HEK293 (cell line): Measurements from ENCODE around the gene ZNF124.
"Not testable (repeated sequence)": the region's sequence is repeated elsewhere in the genome, so short reads cannot be mapped to it uniquely, and the experiment has no call there.

ENCODE experiments used
- SP2 ChIP-seq: fragments of 450-650 bp; formaldehyde crosslinking; IDR thresholded peaks from 2 replicates; pipeline ENCODE4 v1.5.1; 2016; ENCODE audit warnings: missing biosample characterization, missing genetic modification characterization
- ZFHX2 ChIP-seq: fragments of 450-650 bp; formaldehyde crosslinking; conservative IDR thresholded peaks from 2 replicates; pipeline ENCODE4 v1.5.1; 2016; ENCODE audit warnings: missing biosample characterization, missing genetic modification characterization
- ZNF169 ChIP-seq: fragments of 450-650 bp; formaldehyde crosslinking; IDR thresholded peaks from 2 replicates; pipeline ENCODE4 v1.5.1; 2016; ENCODE audit warnings: missing biosample characterization, missing genetic modification characterization
- TF ChIP-seq, protein P1 (sequence below): fragments of 450-650 bp; formaldehyde crosslinking; IDR thresholded peaks from 2 replicates; pipeline ENCODE4 v1.5.1; 2016; ENCODE audit warnings: missing biosample characterization, missing genetic modification characterization

DNA sequence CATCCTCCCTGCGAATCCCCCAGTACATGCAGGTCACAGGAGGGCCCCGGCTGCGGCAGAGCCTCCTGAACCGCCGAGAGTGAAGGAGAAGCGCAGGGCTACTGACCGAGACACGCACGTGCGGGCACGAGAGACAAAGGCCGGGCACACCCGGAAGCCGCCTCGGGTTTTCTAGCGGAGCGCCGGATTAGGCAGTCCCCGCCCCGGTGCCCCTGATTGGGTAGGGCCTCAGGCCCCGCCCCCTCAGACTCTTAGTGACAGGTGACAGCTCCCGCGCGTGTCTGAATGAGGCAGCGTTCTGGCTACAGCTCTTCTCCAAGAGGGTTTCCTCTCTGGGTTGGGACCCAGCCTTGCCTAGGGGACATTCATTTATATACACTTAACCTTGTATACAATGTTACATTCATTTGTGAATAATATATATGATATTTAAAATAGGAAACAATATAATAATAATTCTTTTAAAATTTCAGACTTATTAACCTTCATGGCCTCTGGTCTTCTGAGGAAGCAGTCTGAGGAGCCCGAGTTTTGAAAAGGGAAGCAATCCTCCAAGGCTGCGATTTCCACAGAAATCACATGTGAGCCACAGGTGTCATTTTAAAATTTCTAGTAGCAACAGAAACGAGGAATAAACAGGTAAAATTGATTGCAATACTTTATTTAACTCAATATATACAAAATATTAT, at the start of gene ZNF124:
- TF ChIP-seq, protein P1, sequence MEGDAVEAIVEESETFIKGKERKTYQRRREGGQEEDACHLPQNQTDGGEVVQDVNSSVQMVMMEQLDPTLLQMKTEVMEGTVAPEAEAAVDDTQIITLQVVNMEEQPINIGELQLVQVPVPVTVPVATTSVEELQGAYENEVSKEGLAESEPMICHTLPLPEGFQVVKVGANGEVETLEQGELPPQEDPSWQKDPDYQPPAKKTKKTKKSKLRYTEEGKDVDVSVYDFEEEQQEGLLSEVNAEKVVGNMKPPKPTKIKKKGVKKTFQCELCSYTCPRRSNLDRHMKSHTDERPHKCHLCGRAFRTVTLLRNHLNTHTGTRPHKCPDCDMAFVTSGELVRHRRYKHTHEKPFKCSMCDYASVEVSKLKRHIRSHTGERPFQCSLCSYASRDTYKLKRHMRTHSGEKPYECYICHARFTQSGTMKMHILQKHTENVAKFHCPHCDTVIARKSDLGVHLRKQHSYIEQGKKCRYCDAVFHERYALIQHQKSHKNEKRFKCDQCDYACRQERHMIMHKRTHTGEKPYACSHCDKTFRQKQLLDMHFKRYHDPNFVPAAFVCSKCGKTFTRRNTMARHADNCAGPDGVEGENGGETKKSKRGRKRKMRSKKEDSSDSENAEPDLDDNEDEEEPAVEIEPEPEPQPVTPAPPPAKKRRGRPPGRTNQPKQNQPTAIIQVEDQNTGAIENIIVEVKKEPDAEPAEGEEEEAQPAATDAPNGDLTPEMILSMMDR (tag by site-specific recombination): not testable (repeated sequence)
- not testable (repeated sequence) for TF ChIP-seq ZFHX2, SP2, ZNF169 (tag by site-specific recombination)
